ENCODE results near the gene TRIM9.

DNA sequence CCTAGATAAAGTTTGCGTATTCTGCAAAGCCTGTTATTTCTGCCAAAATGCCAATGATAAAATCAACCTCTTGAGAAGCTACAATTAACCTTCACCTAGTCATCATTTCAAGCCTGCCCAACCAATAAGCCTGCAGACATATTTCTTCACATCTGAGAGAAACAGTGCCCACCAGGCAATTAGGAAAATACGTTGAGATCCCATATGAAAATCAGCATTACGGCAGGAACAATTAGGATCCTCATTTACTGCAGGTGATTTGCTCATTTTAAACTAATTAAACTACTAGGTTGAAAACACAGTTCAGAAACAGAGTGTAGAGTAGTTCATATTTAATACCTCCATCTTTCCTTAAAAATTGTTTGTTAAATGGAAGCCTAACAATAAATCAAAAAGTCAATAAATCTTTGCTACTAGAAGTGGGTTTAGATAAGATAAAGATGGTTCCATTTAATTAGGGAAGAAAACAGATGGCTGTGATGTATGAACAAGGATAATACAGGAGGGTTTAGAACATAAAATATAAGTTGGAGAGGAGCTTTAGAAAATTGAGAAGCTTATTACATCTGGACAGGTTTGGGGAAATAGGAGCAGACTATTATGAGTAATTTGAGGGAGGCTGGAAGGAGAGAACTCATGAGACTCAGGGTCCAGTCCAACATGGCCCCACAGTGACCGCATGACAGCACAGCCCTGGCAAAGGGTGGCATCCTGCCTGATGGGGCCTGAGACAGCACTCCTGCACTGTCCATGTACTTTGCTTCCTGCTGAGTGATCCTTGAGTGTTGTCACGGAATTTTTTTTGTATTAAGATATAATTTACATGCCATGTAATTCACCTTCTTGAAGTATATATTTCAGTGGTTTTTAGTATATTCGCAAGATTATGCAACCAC is 123.8 kb downstream of the TRIM9 start:
- TF ChIP-seq POLR2A (IDR thresholded peaks at IDR 0.05): no peak
- TF ChIP-seq, protein P1, sequence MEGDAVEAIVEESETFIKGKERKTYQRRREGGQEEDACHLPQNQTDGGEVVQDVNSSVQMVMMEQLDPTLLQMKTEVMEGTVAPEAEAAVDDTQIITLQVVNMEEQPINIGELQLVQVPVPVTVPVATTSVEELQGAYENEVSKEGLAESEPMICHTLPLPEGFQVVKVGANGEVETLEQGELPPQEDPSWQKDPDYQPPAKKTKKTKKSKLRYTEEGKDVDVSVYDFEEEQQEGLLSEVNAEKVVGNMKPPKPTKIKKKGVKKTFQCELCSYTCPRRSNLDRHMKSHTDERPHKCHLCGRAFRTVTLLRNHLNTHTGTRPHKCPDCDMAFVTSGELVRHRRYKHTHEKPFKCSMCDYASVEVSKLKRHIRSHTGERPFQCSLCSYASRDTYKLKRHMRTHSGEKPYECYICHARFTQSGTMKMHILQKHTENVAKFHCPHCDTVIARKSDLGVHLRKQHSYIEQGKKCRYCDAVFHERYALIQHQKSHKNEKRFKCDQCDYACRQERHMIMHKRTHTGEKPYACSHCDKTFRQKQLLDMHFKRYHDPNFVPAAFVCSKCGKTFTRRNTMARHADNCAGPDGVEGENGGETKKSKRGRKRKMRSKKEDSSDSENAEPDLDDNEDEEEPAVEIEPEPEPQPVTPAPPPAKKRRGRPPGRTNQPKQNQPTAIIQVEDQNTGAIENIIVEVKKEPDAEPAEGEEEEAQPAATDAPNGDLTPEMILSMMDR (IDR thresholded peaks at IDR 0.05): no peak
- no peak for TF ChIP-seq POLR2AphosphoS5 (IDR thresholded peaks at IDR 0.05)
